ENCODE data around the gene ITPA. TPM values are rescaled to one million over a fixed set of nuclear protein-coding genes. Genes with fewer than 3 reads are reported as not detected.

Gene ITPA
- total and polyA plus RNA-seq, 5 donors from 2014 or later: 51.1 to 97.1 (median 82.1) TPM

GRCh38 chr20:3164763-3165410 lies 44.4 kb upstream of the ITPA start:
- peaks cover 0 to 15% (median under 1%) of the 10 kb centered on the region in 4 donors for H3K4me1 Mint-ChIP-seq
- no peaks in the 10 kb centered on the region for H3K9me3 Mint-ChIP-seq
- H3K27ac Mint-ChIP-seq: no peak overlapping the region
- Histone ChIP-seq H3K27ac (ENCODE audit: insufficient read depth, low read length, poor library complexity, severe bottlenecking) (no peak overlapping the region), H3K9me3 (ENCODE audit: control insufficient read depth in 2 of 2, low read length in 2 of 2) (no peaks in the 10 kb centered on the region), H3K36me3 (ENCODE audit: control insufficient read depth, insufficient read depth, low read length) (no peaks in the 10 kb centered on the region), H3K4me3 (ENCODE audit: low read depth, low read length) (no peak overlapping the region), H3K4me1 (ENCODE audit: control insufficient read depth, insufficient read depth, low read length, poor library complexity, severe bottlenecking) (peaks cover 12% of the 10 kb centered on the region), H3K27me3 (ENCODE audit: control insufficient read depth, insufficient read depth, low read length) (peaks cover 3% of the 10 kb centered on the region)
- peak overlapping the region in 1 of 4 donors; percentile 15 for H3K4me3 Mint-ChIP-seq
- ATAC-seq (ENCODE audit: low read depth in 2 of 2) (no peak), DNase-seq (no peak)
- peaks cover 32% of the 10 kb centered on the region for H3K27me3 Mint-ChIP-seq
- H3K36me3 Mint-ChIP-seq: no peaks in the 10 kb centered on the region

- peaks cover 7% of the 10 kb centered on the region for H3K4me1 ChIP-seq (ENCODE audit: control insufficient read depth, insufficient read depth, low read length, poor library complexity, severe bottlenecking)
- Mint-ChIP-seq H3K4me1 (peaks cover 0 to 14% (median 0%) of the 10 kb centered on the region in 4 donors), H3K27me3 (peaks cover 33% of the 10 kb centered on the region), H3K4me3 (peak overlapping the region in 2 of 4 donors; percentile 15 to 29), H3K9me3 (no peaks in the 10 kb centered on the region), H3K36me3 (no peaks in the 10 kb centered on the region), H3K27ac (no peak overlapping the region)
- no peak overlapping the region for H3K27ac ChIP-seq (ENCODE audit: insufficient read depth, low read length, poor library complexity, severe bottlenecking)
- peaks cover 3% of the 10 kb centered on the region for H3K27me3 ChIP-seq (ENCODE audit: control insufficient read depth, insufficient read depth, low read length)
- ATAC-seq (ENCODE audit: low read depth in 2 of 2) (no peak), DNase-seq (no peak)
- no peaks in the 10 kb centered on the region for H3K9me3 ChIP-seq (ENCODE audit: control insufficient read depth in 2 of 2, low read length in 2 of 2)
- no peaks in the 10 kb centered on the region for H3K36me3 ChIP-seq (ENCODE audit: control insufficient read depth, insufficient read depth, low read length)
- H3K4me3 ChIP-seq (ENCODE audit: low read depth, low read length): no peak overlapping the region
These were observed 43.6 kb upstream of the ITPA start for GRCh38 chr20:3165473-3166337.

GRCh38 chr20:3166338-3166912 lies 42.9 kb upstream of the ITPA start:
- Histone ChIP-seq H3K27me3 (ENCODE audit: control insufficient read depth, insufficient read depth, low read length) (peaks cover 3% of the 10 kb centered on the region), H3K4me1 (ENCODE audit: control insufficient read depth, insufficient read depth, low read length, poor library complexity, severe bottlenecking) (peaks cover 7% of the 10 kb centered on the region), H3K4me3 (ENCODE audit: low read depth, low read length) (no peak overlapping the region), H3K27ac (ENCODE audit: insufficient read depth, low read length, poor library complexity, severe bottlenecking) (no peak overlapping the region), H3K36me3 (ENCODE audit: control insufficient read depth, insufficient read depth, low read length) (no peaks in the 10 kb centered on the region), H3K9me3 (ENCODE audit: control insufficient read depth in 2 of 2, low read length in 2 of 2) (no peaks in the 10 kb centered on the region)
- ATAC-seq (ENCODE audit: low read depth in 2 of 2) (no peak), DNase-seq (no peak)
- peaks cover 40% of the 10 kb centered on the region for H3K27me3 Mint-ChIP-seq
- peak overlapping the region in 1 of 4 donors; percentile 29 for H3K4me3 Mint-ChIP-seq
- H3K27ac Mint-ChIP-seq: no peak overlapping the region
- no peaks in the 10 kb centered on the region for H3K36me3 Mint-ChIP-seq
- peaks cover 0 to 9% (median 0%) of the 10 kb centered on the region in 4 donors for H3K4me1 Mint-ChIP-seq
- no peaks in the 10 kb centered on the region for H3K9me3 Mint-ChIP-seq

GRCh38 chr20:3166913-3167342 lies 42.4 kb upstream of the ITPA start:
- Histone ChIP-seq H3K4me1 (ENCODE audit: control insufficient read depth, insufficient read depth, low read length, poor library complexity, severe bottlenecking) (peaks cover 7% of the 10 kb centered on the region), H3K9me3 (ENCODE audit: control insufficient read depth in 2 of 2, low read length in 2 of 2) (no peaks in the 10 kb centered on the region), H3K27me3 (ENCODE audit: control insufficient read depth, insufficient read depth, low read length) (peaks cover 3% of the 10 kb centered on the region), H3K4me3 (ENCODE audit: low read depth, low read length) (no peak overlapping the region), H3K36me3 (ENCODE audit: control insufficient read depth, insufficient read depth, low read length) (no peaks in the 10 kb centered on the region), H3K27ac (ENCODE audit: insufficient read depth, low read length, poor library complexity, severe bottlenecking) (no peak overlapping the region)
- H3K9me3 Mint-ChIP-seq: no peaks in the 10 kb centered on the region
- ATAC-seq (ENCODE audit: low read depth in 2 of 2): no peak
- peaks cover 0 to 9% (median 0%) of the 10 kb centered on the region in 4 donors for H3K4me1 Mint-ChIP-seq
- DNase-seq: no peak
- peak overlapping the region in 1 of 4 donors; percentile 67 for H3K4me3 Mint-ChIP-seq
- H3K36me3 Mint-ChIP-seq: no peaks in the 10 kb centered on the region
- H3K27ac Mint-ChIP-seq: no peak overlapping the region
- peaks cover 44% of the 10 kb centered on the region for H3K27me3 Mint-ChIP-seq

GRCh38 chr20:3167738-3168078 lies 41.6 kb upstream of the ITPA start:
- H3K36me3 Mint-ChIP-seq: no peaks in the 10 kb centered on the region

GRCh38 chr20:3168079-3168828 lies 41.0 kb upstream of the ITPA start:
- DNase-seq: no peak
- no peaks in the 10 kb centered on the region for H3K36me3 ChIP-seq (ENCODE audit: control insufficient read depth, insufficient read depth, low read length)

More at GRCh38 chr20:3167738-3168078, 41.6 kb upstream of the ITPA start:
- DNase-seq (no peak), ATAC-seq (ENCODE audit: low read depth in 2 of 2) (no peak)
- Mint-ChIP-seq H3K9me3 (no peaks in the 10 kb centered on the region), H3K4me1 (peaks cover 0 to 14% (median 0%) of the 10 kb centered on the region in 4 donors), H3K27me3 (peaks cover 51% of the 10 kb centered on the region), H3K27ac (no peak overlapping the region), H3K4me3 (peak overlapping the region in 1 of 4 donors; percentile 67)
- Histone ChIP-seq H3K4me3 (ENCODE audit: low read depth, low read length) (no peak overlapping the region), H3K4me1 (ENCODE audit: control insufficient read depth, insufficient read depth, low read length, poor library complexity, severe bottlenecking) (peaks cover 12% of the 10 kb centered on the region), H3K27ac (ENCODE audit: insufficient read depth, low read length, poor library complexity, severe bottlenecking) (no peak overlapping the region), H3K36me3 (ENCODE audit: control insufficient read depth, insufficient read depth, low read length) (no peaks in the 10 kb centered on the region), H3K27me3 (ENCODE audit: control insufficient read depth, insufficient read depth, low read length) (peaks cover 6% of the 10 kb centered on the region), H3K9me3 (ENCODE audit: control insufficient read depth in 2 of 2, low read length in 2 of 2) (no peaks in the 10 kb centered on the region)

GRCh38 chr20:3168829-3169590 lies 40.3 kb upstream of the ITPA start:
- no peak for ATAC-seq (ENCODE audit: low read depth in 2 of 2)
- DNase-seq: no peak
- Mint-ChIP-seq H3K4me1 (peaks cover 0 to 19% (median 0%) of the 10 kb centered on the region in 4 donors), H3K36me3 (no peaks in the 10 kb centered on the region), H3K4me3 (peak overlapping the region in 2 of 4 donors; percentile 9 to 83), H3K9me3 (no peaks in the 10 kb centered on the region), H3K27me3 (peaks cover 55% of the 10 kb centered on the region), H3K27ac (no peak overlapping the region)
- H3K27me3 ChIP-seq (ENCODE audit: control insufficient read depth, insufficient read depth, low read length): peaks cover 6% of the 10 kb centered on the region
- no peak overlapping the region for H3K27ac ChIP-seq (ENCODE audit: insufficient read depth, low read length, poor library complexity, severe bottlenecking)
- no peaks in the 10 kb centered on the region for H3K9me3 ChIP-seq (ENCODE audit: control insufficient read depth in 2 of 2, low read length in 2 of 2)
- peaks cover 19% of the 10 kb centered on the region for H3K4me1 ChIP-seq (ENCODE audit: control insufficient read depth, insufficient read depth, low read length, poor library complexity, severe bottlenecking)
- H3K4me3 ChIP-seq (ENCODE audit: low read depth, low read length): no peak overlapping the region
- no peaks in the 10 kb centered on the region for H3K36me3 ChIP-seq (ENCODE audit: control insufficient read depth, insufficient read depth, low read length)

More at GRCh38 chr20:3168079-3168828, 41.0 kb upstream of the ITPA start:
- Mint-ChIP-seq H3K4me3 (peak overlapping the region in 2 of 4 donors; percentile 16 to 83), H3K9me3 (no peaks in the 10 kb centered on the region), H3K4me1 (peaks cover 0 to 15% (median 0%) of the 10 kb centered on the region in 4 donors), H3K36me3 (no peaks in the 10 kb centered on the region), H3K27me3 (peaks cover 51% of the 10 kb centered on the region), H3K27ac (no peak overlapping the region)
- no peak for ATAC-seq (ENCODE audit: low read depth in 2 of 2)
- Histone ChIP-seq H3K27me3 (ENCODE audit: control insufficient read depth, insufficient read depth, low read length) (peaks cover 6% of the 10 kb centered on the region), H3K4me1 (ENCODE audit: control insufficient read depth, insufficient read depth, low read length, poor library complexity, severe bottlenecking) (peaks cover 14% of the 10 kb centered on the region), H3K9me3 (ENCODE audit: control insufficient read depth in 2 of 2, low read length in 2 of 2) (no peaks in the 10 kb centered on the region), H3K27ac (ENCODE audit: insufficient read depth, low read length, poor library complexity, severe bottlenecking) (no peak overlapping the region), H3K4me3 (ENCODE audit: low read depth, low read length) (no peak overlapping the region)
